Measurements from ENCODE around the gene IPPK.

The IPPK gene

GRCh38 chr9:92669890-92670708, at the start of gene IPPK:
IPPK (minus strand) TSS chr9:92670131; CDS start chr9:92669988, 143 bp downstream.
- DNase-seq, result peak; percentile 89 to 96

- no peak for DNase-seq
These were observed 49.2 kb upstream of the IPPK start for GRCh38 chr9:92719028-92719647.

GRCh38 chr9:92718086-92719001, 48.4 kb upstream of the IPPK start:
- no peak for DNase-seq

- no peak for DNase-seq
These were observed 47.5 kb upstream of the IPPK start for GRCh38 chr9:92717201-92718085.

GRCh38 chr9:92716557-92716956, 46.6 kb upstream of the IPPK start:
- peak in 1 of 2 experiments; percentile 2 for DNase-seq

GRCh38 chr9:92715488-92716231, 45.7 kb upstream of the IPPK start:
- no peak for DNase-seq

GRCh38 chr9:92714787-92715487, 45.0 kb upstream of the IPPK start:
- no peak for DNase-seq

GRCh38 chr9:92714016-92714415, 44.1 kb upstream of the IPPK start:
- no peak for DNase-seq

- no peak for DNase-seq
These were observed 43.6 kb upstream of the IPPK start for GRCh38 chr9:92713528-92713927.

- no peak for DNase-seq
These were observed 42.8 kb upstream of the IPPK start for GRCh38 chr9:92712767-92713166.

GRCh38 chr9:92711844-92712243, 41.9 kb upstream of the IPPK start:
- DNase-seq, result no peak

GRCh38 chr9:92711146-92711545, 41.2 kb upstream of the IPPK start:
- DNase-seq, result no peak

- no peak for DNase-seq
These were observed 40.4 kb upstream of the IPPK start for GRCh38 chr9:92710368-92710767.

- DNase-seq, result no peak
These were observed 40.0 kb upstream of the IPPK start for GRCh38 chr9:92709954-92710353.

GRCh38 chr9:92709240-92709639, 39.3 kb upstream of the IPPK start:
- no peak for DNase-seq

GRCh38 chr9:92707530-92707929, 37.6 kb upstream of the IPPK start:
- DNase-seq, result no peak

GRCh38 chr9:92706218-92706940, 36.4 kb upstream of the IPPK start:
- DNase-seq, result peak in 1 of 2 experiments; percentile 1

GRCh38 chr9:92704528-92704927, 34.6 kb upstream of the IPPK start:
- no peak for DNase-seq

- DNase-seq, result no peak
These were observed 26.7 kb upstream of the IPPK start for GRCh38 chr9:92696619-92697018.

GRCh38 chr9:92686954-92687353, 17.0 kb upstream of the IPPK start:
- DNase-seq, result no peak

All from NCI-H446 (cell line).